Activated CD8-positive, alpha-beta memory T cell treated with anti-CD3 and anti-CD28 coated beads, Interleukin-2, amount 50 U/mL, for 48 hours (primary cell): ENCODE data around the gene MRPS10.
"Not testable (repeated sequence)": the region's sequence is repeated elsewhere in the genome, so short reads cannot be mapped to it uniquely, and the experiment has no call there.

ENCODE experiments used
- DNase-seq: peaks from one replicate; pipeline ENCODE4 v3.0.0-alpha.2; 2020

MRPS10 gene

DNA sequence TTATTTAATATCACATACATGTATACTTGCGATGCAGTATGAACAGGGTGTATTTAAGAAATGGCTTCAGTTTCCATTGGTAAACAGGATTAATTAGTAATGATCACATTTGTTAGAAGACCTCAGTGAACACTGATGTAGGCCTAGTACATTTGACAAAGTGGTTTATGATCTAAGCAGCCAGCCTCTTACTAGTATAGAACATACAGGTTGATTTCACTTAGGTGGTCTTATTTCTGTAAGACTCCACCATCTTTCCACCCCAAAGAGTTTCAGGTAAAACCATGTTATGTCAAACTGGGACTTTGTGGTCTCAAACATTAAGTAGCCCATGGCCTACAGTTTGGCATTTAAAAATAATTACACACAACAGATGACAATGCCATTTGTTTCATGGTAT, 20.2 kb upstream of the MRPS10 start:
- no peak for DNase-seq

DNA sequence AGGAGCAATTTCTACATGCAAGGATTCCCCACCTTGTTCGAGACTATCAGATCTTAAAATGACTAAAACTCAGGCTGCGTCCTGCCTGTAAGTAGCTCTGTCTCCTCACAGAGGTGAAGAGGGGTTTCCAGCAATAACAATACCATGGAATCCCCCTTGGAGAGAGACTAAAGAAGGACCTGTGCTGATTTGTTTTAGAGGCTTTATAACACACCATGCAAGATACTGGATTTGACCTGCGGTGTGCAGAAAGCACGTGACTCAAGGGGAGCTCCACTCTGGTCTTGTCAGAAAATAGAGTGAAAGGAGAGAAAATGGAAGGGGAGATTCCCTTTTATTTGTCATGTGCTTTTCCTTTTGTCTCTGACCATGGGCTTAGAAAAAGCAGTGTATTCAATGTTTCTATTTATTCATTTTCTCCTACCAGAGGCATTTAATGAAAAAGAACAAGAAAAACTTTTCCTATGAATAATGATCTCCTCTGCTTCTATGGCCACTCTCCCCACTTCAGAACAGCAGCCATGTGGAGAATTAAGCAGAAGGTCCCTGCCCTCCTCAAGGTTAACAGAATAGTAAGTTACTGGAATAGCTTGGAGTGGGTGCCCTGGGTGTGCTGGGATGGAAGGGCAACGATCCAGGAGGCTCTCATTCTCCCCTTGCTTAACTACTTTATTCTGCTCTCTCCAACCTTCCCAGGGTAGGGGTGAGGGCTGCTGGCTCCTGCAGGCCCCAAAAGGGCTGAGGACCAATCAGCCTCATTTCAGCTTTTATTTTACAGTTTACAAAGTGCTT, 19.2 kb upstream of the MRPS10 start:
- DNase-seq: no peak

DNA sequence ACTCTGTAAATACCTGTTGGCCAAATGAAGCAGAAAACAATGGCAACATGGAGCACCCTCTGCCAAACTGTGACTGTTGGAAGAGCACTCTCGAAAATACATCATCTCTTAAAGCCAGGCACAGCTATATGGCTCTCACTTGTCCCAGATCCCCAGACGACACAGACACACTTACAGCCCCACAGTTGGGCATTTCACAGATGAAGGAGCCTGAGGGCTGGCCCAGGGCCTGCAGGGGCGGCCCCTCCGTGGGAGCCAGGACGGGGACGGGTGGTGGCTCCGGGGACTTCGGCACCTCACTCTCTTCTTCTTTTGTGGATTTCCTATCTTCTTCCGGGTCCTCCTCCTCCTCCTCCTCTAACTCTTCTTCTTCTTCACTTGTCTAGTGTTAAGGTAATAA, 18.4 kb upstream of the MRPS10 start:
- no peak for DNase-seq

DNA sequence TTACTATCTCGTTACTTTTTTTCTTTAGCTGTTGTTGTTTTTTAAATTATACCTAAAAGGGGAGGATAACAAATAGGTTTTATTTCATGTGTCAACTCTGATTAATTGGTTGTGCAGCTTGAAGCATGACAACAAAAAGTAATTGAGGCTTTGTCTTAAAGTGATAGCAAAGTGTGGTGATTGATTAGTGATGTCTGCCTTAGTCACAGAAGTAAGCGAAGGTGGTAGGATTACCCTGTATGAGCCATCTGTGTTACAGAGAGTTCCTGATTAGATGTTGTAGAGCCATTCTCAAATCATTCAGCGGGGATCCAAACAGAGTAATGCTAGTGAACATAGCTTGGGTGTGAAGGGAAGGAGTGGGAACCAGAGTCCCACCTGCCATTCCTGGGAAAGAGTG, 14.4 kb upstream of the MRPS10 start:
- DNase-seq: no peak

DNA sequence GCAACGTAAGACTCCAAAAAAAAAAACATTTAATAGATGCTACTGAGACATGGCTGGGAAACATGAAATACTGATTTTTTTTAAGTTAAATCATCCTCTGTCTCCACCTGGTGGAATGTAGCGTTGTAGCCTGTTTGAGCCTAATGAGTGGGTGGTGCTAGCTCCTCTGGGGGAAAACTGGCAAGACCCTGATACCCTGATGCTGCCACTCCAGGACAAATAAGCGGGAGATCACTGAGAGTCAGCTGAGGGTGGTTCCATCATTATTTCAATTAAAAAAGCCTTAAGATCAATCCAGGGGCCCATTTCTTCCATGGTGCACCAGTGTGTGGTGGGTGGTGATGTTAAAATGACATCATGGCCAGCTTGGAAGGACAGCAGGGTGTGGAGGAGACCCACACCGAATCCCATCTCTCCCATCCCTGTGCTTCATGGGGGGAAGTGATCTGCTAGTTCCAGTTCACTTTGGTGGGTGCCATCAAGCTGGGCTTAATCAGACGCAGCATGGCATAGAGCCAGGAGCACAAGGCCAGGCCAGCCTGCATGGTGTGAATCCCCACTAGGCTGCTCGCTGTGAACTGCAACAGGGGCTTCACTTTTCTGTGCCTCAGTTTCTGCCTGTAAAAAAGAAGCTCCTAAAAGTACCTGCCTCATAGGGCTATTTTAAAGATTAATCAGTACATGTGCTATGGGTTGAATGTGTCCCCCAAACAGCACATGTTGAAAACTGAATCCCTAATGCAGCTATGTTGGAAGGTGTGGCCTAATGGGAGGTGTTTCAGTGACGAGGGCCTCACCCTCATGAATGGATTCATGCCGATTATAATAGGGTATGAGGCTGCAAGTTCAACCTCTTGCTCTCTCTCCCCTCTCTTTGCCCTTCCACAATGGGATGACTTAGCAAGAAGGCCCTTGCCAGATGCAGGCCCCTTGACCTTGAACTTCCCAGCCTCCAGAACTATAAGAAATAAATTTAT, 13.0 kb upstream of the MRPS10 start:
- DNase-seq: no peak

DNA sequence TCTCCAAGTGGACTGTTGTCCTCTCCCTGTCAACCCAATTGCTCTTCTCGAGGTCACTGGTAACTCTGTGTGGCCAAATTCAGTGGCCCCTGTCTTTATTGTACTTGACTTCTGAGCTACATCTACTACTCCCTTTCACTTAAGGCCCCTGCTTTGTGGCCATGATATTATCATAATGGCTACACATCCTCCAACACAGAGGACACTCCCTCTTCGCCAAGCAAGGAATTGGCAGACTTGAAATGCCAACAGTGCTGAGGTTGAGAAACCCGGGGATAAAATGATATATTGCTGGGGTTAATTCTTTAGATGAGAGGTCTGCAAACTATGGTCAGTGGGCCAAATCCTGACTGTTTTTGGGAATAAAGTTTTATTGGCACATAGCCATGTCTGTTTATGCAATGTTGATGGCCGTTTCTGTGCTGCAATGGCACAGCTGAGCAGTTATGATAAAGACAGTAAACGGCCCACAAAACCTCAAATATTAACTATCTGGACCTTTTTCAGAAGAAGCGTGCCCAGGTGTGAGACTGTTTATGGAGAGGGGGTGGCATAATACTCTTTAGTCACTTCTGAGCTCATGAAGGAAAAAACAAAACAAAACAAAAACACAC, 12.0 kb upstream of the MRPS10 start:
- no peak for DNase-seq

DNA sequence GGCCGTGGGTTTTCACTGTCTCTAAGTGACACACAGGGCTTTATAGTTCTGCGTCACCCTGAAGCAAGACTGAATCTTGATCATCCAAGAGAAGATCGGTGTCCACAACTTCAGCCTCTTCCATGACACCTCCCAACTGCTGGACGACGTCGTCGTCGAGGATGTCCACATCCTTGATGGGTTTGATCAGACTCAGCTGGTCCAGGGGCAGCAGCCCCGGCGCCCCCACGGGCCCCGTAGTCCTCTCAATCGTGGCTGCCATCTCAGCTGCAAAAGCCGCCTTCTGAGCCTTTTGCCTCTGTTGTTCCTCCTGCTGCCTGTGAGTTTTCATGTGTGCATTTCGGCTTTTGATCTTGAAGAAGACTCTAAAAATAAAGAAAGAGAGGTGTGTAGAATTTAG, 10.6 kb upstream of the MRPS10 start:
- no peak for DNase-seq

DNA sequence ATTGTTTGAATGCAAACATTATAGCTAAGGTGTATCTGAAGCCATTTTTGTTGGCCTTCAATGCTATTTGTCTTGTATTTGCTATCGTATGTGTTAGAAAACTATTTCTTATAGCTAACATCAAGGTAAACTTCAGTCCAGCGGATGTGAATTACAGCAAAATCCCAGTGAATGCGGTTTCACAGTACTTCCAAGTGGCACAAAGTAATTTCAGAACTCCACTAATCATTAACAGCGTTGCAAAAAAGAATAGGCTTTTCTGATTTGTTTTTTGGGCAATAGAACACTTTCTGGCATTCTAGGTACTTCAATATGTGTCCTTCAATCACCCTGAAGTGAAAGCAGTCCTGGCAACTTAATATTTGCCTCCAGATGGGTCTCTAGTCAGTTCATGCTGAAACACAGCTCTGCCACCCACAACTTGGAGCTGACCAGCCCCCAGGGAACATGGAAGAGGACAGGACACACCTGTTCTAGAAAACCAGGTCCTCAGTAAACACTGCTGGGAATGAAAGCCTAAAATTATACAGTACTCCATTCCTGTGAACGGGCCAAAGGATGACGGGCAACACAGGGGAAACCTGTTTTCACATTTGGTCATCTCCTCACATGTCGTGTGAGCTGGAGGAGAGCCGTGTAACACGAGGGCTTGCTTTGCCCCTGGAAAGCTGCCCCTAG, 9.7 kb upstream of the MRPS10 start:
- DNase-seq: no peak

DNA sequence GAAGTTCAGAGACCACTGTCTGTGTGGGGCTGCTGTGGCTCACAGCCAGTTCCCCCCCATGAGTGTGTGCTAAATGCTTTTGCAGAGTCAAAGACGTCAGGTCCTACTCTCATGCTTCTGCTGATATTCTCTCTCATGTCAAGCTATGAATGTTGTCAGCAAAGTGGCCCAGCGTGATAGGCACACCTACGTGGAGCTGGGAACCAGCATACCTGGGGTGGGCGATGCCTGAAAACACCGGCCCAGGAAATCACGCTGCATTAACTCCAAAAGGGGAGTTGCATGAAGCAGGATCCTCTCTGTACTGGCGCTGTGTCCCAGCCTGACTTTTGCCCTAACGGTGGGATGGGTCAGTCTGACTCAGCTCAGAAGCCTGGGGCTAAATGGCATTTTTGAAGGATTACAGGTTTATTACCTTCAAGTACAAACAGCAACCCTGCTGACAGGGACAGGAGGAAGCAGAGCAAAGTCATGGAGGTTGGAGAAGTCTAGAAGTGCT, 9.0 kb upstream of the MRPS10 start:
- DNase-seq: no peak

DNA sequence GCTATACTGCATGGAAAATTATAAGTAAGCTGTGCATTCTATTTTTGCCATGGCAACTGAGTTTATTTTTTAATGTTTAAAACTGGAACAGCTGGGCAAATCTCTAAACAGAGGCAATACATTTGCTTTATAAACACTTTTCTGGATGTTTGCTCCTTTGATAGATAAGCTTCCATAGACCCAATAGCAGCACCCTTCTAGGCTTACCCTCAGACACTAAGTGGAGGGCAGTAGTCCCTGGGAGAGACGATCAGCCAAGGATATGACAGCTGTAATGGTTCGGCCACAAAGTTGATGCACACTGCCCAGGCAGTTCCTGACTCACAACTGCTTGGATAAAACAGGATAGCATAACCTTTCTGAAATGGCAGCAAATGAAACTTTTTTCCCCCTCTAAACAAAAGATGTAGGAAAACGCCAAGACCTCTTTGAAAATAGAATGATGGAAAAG, 8.5 kb upstream of the MRPS10 start:
- DNase-seq: no peak

DNA sequence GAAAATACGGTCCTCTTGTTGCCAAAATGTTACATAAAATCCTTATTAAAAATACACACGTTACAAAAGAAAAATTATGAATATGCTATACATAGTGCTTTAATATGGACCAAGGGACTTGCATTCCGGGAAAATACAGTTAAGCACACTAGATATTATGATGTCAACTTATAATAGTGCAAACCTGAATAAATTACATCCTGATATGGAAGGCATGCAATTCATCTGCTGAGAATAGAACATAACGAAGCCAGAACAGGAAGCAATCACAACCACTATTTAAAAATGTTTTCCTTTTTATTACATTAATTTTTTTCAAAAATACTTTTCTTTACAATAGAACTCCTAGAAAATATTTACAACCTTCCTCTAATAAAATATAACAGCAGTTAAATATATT, 7.8 kb upstream of the MRPS10 start:
- DNase-seq: no peak

DNA sequence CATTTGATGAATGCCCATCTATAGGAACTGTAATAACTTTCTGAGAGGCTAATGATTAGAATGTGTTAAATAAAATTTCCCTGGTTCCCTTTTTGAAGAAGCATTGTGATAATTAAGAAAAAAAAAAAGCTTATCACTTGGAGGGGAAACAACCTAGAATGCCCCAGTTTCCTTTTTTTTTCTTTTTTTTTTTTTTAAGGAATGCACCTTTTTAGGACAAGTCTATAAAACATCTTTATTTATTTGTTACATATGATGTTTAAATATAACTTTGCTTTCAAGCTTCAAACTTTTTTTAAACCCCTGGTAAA, 7.3 kb upstream of the MRPS10 start:
- DNase-seq: no peak

DNA sequence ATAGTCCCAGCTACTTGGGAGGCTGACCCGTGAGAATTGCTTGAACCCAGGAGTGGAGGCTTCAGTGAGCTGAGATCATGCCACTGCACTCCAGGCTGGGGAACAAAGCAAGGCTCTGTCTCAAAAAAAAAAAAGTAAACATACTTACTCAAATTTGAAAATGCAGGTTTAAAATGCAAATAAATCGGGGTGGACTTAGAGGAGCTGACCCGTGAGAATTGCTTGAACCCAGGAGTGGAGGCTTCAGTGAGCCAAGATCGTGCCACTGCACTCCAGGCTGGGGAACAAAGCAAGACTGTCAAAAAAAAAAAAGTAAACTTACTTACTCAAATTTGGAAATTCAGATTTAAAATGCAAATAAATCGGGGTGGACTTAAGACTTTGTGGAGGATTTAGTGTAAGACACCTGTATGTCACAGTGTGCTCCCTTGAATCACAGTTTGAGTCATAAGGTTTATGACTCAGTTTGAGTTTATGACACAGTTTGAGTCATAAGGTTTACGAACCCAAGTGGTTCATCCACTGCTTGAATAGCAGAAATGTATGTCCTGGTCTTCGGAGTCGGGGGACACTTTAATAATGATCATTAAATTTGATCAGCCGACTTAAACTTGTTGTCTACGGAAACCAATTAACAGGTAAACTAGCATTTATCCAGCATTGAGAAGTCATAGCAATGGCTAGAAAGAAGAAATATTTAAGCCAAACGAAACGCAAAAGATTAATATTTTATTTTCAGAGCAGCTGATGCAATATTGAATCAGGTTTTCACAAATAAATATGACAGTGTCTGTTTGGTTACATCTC, 6.8 kb upstream of the MRPS10 start:
- DNase-seq: no peak

DNA sequence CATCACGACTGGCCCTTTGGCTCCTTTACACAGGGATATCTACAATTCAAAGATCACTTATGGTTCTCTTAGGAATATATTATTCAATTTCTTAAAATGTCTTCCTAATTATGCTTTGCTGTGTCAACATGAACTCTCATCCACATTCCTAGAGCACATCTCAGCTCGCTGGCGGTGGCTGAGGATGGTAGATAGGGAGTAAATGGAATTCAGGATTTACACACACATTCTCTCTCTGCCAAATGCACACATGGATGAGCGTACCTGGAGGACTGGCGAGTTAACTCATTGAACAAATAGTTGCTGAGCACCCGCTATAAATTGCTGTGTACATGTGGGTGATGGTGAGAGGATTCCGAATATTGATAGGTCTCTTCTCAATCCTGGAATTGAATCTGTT, 4.8 kb upstream of the MRPS10 start:
- no peak for DNase-seq

DNA sequence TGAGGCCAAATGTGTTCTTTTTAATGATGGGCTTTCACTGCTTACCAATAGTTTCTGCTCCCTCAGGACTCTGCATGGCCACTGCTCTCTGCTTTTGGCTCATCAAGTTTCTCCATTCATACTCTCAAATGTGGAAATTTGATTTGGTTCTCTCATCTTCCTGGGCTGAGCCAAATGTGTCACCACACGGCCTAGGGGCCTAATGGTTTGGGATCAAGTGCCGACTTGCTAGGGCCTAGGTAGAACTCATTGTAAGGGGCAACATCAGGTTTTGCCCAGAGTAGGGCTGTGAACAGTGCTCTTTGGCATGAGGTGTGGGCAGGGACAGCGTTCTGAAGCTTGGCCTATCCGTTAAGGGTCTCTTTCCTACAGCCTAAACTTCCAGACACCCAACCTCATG, 3.9 kb upstream of the MRPS10 start:
- no peak for DNase-seq

DNA sequence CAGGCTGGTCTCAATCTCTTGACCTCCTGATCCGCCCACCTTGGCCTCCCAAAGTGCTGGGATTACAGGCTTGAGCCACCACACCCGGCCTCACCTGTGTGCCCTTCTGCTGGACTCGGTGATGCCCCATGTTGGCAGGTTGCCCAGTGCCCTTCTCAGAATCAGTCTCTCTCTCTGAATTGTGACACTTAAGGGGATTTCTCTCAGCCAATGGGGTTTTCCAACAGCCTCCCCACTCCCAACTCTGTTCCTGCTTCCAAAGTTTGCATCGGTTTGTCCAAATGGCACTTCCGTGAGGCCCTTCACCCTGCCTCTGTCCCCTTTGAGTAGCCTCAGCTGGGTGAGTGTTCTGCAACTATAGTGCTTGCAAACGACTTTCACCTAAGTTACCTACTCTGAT, 3.1 kb upstream of the MRPS10 start:
- DNase-seq: no peak

DNA sequence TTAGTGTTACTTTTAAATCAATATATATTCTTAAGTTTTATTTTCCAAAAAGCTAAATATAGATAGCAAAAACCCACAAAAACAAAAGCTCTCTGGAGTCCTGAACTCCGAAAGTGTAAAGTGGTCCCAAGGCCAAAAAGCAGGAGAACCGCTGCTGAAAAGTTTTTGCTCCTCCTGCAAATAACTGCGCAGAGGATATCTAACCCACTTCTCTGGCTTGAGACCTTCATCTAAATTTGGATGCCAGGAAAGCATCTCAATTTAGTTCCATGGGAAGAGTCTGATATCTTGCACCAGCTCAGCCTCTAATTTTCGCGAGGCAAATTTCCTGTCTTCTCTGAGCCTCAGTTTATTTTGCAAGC, 523 bp downstream of the MRPS10 start:
- no peak for DNase-seq

DNA sequence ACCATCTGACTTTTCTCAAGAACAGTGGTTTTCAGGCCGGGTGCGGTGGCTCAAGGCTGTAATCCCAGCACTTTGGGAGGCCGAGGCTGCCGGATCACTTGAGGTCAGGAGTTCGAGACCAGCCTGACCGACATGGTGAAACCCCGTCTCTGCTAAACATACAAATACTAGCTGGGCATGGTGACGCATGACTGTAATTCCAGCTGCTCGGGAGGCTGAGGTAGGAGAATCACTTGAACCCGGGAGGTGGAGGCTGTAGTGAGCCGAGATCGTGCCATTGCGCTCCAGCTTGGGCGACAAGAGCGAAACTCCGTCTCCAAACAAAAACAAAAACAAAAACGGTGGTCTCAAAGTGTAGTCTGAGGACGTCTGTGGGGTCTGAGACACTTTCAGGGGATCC, 1.2 kb downstream of the MRPS10 start:
- not testable (repeated sequence) for DNase-seq

DNA sequence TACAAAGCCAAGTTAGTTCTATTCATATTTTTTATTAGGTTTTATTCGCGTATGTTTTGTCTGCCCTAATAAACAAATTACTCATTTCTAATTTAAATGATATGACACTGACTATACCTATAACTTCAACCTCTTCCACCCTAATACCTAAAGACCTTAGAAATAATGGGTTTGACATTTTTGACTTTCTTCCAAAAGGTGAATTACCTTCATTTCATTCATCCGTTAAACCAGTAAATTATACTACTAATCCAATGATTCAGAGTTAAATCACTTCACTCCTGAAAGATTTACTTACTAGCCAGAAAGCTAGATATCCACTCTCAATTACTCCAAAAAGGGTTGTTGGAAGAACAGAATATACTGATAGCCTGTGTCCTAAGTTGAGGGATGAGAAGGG, 5.2 kb downstream of the MRPS10 start:
- DNase-seq: no peak

DNA sequence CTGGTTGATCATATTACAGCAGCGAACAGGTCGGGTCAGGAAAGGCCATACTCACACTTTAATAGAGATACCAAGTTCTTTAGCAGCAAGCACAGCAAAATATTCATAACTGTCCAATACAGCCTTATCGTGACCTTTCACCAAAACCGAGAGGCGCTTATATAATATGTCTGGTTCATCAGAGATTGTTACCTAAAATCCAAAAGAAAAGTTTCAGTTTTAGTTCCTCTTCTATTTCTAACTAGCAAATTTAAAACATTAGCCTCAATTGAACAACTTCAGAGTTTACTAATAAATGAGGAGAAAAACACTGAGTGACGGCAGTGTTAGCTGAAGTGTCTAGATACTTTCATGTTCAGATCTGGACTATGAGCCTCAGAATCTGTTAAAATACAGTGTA, 5.9 kb downstream of the MRPS10 start:
- no peak for DNase-seq

DNA sequence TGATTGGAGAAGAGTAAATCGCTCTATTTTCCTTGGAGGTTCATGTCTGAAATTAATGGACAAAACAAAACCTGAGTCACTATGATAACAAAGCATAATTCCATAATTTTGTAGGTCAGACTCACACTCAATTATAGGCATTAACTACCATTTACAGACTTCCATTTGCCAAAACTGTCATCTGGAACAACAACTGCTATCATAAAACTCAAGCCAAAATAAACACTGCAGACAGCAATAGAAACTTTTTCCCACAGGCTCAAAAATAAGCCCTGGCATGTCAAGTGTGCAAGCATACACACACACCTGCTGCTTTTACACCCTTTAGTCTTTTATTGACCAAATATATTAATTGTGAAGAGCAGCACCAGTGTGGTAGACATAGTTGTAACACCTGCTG, 7.1 kb downstream of the MRPS10 start:
- no peak for DNase-seq

DNA sequence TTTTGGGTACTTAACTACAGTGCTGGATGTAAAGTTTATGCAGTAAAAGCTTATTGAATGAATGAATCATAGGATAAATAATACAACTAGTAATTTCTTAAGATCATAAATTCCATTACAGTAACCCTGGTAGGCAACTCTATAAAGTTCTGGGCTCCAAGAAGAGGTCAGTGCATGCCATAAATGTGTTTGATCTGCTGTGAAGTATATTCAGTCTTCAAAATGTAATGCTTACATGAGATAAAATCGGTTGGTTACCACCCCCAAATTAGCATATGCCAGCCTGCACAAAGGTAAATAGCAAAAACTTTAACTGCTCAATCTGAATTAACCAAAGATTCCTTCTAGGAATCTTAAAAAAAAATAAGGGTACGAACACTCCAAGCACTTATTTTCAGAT, 10.1 kb downstream of the MRPS10 start:
- not testable (repeated sequence) for DNase-seq
